ENCODE results near the gene PIAS4.

Gene PIAS4

DNA sequence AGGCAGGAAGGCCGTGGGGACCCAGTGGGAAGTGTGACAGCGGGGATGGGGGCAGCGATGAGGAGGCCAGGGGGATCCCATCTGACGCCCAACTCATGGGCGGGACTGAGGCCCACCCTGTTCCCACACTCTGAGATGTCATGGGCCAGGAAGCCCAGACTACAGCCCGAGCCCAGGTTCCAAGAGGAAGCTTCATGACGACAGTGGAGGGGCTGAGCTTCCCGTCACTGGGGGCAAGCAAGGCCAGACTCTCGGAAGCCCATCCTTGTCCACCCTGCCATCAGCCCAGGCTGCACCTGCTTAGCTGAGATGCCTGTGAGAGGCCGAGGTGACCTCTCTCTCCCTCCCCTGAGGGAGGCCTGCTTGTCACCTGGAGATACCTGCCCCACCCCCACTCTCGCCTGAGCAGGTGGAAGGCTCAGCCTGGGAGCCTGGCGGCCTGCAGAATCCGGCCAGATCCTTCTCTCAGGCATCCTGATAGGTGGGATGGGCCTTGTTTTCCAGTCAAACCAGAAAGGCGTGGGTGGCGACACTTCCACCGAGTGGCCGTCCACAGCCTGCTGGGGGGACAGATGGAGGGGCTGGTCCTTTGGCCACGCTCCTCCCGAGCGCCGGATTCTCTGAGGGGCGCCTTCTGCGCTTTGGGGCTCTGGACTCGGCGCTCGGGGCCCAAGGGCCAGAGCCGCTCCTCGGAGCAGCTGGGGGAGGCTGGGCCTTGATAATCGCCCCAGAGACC is 54.3 kb downstream of the PIAS4 start:
- no peak for DNase-seq

DNA sequence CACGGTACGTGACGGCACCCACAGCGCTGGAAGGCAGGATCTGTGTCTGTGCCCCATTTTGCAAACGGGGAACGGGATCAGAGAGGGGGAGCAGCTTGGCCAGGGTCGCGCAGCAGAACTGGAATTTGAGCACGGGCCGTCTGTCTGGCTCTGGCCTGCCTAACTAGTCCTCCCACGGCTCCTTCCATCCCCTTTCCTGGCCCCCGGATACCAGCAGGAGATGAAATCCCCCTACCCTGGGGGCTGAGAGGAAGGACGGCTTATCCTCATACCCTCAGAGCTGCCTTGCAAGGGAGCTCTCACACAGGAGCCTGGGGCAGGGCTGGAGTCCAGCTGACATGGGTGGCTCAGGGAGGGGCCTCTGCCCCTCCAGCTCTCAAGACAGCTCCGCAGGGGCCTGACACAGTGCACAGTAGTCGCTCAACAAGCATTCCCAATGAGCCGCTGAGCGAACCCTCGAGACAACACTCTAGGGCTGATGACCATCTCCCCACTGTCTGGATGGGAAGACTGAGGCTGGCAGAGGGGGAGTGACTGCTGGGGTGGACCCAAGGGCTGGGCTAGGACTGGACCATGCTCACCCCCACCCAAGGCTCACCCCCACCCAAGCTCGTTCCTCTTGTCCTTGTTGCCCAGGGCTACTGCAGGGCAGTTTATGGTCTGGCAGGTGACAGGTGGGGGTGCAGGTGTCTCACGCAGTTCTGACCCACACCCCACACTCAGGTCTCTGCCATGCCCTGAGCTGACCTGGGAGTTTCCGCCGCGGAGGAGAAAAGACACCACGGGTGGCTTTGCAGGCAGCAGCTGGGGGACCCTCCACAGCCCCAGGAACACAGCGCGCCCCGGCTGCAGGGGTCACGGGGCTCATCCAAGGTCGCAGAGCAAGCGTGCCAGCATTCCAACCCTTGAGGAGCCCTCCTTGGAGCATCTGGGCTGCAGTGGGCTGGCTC is 55.2 kb downstream of the PIAS4 start:
- DNase-seq: peak; percentile 27

DNA sequence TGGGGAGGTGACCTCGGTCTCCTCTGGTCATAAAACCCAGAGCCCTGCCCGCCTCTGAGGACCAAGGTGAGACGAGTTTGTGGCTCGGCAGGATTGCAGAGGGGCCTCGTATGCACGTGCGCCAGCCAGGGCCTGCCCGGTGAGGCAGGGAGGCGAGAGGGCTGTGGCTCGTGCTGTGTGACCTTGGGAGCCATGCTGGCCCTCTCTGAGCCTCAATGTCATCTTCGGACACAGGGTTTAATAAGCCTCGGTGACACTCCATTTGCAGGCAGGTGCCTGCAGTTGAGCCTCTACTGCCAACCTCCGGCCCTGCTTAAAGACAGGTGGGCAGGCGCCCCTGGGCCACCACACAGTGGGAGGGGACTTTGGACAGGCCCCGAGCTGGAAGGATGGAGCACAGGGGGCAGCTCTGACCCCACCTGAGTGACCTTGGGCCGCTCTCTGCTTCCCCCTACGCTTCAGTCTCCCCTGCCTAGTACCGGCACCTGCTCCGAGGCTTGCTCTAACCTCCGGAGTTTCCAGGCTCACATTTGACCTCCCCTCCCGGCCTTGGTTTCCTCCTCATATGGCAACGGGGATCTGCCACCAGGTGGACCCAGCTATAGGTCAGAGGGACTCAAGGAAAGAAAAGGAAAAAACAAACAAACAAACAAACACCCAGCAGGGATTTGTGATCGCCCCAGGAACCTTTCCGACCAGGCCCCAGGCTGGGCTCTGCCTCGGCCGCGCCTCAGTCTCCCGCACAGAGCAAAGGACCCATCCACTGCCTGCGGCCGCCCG is 56.0 kb downstream of the PIAS4 start:
- DNase-seq: no peak

DNA sequence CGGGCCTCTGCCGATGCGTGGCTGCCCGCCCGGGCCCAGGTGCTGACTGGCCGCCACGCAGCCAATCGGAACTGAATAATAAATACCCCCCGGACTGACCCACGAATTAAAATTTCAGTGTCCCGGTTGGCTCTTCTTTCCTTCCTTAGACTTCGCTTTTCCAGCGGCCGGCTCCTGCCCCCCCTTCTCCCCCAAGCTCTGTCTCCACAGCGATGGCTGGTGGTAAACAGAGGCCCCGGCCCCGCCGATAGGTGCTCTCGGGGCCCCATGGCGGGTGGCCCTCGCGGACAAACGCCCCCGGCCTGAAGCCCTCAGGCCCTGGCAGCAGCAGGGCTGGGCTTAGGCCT is 56.6 kb downstream of the PIAS4 start:
- no peak for DNase-seq

DNA sequence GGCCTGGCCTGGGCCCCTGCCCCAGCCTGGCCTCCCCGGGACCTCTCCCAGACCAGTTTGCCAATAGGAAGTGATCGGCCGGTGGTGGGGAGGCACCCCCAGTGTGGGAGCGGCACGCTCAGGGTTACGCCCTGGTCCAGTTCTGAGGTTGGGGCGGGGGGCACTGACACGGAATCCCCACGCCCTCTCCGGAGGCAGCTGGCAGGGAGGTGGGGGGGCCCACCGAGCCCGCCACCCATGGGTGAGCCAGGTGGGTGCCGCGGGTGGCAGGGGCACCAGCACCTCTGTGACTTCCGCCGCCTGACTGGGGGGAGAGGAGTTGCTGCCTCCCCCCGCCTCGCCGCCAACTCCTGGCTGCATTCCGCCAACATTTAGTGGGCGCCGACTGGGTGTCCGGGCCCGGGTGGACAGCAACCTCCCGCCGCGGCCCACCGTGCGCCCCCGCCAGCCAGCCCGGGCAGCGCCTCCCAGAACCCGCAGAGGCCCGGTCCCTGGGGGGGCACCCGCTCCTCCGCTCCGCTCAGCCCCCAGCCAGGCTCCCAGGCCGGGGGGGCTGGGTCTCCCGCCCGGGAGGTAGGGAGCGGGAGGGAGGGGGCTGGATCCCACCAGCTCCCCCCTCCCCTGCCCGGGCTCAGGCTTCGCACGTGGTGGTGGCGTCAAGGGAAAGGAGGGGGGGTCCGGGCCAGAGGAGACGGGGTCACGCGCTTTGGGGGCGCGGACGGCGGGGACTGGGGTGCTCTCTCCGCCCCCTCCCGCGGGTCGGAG is 57.1 kb downstream of the PIAS4 start:
- peak; percentile 61 for DNase-seq

DNA sequence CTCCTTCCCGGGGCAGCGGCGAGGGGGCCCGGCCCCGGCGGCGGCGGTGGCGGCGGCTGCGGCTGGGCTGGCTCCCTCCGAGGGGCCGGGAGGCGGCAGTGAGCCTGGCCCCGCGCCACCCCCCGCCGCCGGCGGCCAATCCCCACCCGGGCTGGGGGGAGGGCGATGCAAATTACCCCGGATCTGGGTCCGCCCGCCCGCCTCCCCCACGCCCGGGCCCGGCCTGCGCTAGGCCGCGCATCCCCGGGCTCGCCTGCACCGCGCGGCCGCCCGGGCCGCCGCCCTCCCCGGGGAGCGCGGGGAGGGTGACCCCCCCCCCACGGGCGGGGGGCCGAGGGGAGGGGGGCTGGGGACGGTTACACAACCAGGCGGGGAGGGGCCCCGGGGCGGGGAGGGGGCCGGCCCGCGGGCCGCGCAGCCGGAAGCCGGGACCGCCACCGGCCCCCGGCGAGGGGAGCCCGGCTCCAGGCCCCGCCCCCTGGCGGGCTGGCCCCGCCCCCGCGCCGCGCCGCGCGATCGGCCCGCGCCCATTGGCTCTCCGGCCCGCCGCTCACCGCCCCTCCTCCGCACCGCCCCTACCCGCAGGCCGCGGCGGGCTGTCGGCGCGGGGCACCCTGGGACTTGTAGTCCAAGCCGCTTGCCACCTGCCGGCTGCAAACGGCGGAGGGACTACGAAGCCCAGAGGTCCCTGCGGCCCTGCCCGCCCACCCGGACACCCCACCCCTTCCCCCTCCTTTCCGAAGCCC is 58.1 kb downstream of the PIAS4 start:
- peak; percentile 97 for DNase-seq

DNA sequence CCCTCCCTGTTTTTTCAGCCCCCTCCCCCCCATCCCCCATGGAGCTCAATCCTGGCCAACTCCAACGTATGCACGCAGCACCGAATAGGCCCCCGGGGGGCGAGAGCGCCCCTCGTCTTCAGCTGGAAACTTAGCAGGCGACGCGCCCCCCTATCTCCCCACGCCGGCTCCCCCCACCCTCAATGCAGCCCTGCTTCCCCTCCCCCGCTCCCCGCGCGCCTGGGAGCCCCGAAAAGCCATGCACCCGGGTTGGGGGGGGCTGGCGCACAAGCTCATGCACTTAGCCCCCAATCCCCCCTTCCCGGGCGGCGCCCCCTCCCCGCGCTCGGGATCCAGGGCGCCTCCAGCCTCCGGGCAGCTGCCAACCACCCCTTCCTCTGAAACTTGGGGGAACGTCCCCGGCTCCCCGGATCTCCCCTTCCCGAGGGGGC is 58.7 kb downstream of the PIAS4 start:
- DNase-seq: no peak

DNA sequence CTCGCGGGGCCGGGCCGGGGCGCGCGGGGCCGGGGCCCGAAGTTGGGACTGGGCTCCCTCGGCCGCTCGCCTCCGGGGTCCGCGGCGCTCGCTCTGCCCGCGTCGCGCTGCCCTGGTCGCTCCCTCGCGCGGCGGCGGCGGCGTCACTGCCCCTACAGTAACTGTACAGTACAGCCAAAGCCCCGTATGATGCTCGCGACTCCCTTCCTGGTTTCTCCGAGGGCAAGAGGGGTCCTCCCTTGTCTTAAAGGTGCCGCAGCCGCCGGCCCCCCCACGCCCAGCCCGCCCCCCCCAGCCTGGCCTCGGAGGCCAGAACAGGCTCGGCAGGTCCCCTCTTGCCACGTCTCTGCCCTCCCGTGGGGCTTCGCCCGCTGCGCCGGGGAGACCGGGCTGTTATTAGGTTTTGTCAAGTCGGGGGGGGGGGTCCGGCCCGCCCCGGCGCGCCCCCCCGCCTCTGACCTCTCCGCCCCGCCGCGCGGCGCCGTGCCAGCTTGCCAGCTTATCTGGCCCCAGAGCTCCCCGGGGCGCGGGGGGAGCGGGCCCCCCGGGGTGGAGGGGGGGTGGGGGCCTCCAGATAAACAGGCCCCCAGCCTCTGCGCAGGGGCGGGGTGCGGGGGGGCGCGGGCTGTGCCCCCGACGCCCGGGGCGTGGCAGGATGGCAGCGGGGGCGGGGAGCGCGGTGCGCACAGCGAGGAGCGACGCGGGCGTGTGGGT is 59.3 kb downstream of the PIAS4 start, which contains the start of gene ZBTB7A:
TSS of gene ZBTB7A (minus strand) at position 218 of the 714 bp plus-strand sequence. CDS start 11,667 bp downstream, outside the sequence.
- DNase-seq: peak; percentile 83

DNA sequence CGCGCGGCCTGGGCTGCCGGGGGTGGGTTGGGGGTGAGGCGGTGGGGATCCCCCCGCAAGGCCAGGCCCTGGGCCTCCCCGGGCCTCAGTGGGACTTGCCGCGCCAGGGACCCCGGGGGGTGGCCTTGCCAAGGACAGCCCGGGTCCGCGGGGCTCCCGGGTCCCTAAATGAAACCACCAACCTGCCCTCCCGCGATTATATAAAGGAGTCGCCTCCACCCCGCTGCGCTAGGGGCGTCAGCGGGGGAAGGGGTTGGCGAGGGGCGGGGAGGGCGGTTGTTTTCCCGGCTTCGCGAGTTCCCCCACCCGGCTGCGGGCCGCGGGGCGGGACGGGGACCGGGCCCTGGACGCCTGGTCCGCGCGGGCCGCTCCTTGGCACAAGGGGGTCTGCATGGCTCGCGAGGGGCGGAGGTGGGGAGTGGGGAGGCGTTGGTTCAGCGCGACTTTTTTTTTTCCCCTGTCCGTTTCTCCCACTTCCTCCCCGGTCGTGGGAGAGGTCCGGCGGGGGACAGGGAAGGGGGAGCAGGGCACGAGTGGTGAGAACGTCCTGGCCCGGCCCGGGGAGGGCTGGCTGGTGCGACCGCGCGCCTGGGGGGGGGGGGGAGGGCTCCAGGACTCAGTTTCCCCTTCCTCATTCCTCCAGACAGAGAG is 60.0 kb downstream of the PIAS4 start:
- peak; percentile 59 for DNase-seq

DNA sequence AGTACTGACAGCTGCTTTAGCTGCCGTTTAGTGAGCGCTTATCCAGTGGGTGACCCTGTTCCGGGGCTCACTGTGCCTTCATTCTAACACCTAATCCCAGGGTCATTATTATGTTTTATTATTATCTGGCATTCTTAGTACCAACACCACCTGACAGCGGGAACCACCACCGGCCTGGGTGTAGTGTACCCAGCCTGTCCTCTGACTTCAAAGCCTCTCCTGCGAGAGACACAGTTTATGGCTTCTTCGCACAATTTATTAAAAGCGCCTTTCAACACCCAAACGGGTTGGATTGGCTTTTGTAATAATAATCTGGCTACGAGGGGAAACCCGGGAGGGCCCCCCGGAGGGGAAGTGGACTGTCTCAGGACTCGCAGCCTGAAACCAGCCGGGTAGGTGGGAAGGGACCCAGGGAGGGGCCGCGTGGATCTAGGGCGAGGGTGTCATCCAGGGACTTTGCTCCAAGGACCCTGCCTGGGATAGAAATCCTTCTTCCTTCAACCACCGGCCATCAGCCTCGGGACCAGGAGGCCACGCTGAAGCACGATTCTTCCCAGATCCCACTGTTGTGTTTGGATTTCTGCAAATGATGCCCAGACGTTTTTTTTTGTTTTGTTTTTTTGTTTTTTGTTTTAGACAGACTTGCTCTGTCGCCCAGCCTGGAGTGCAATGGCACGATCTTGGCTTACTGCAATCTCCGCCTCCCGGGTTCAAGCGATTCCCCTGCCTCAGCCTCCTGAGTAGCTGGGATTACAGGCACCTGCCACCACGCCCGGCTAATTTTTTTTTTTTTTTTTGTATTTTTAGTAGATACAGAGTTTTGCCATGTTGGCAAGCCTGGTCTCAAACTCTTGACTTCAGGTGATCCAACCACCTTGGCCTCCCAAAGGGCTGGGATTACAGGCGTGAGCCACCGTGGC is 60.8 kb downstream of the PIAS4 start:
- DNase-seq: peak; percentile 18

DNA sequence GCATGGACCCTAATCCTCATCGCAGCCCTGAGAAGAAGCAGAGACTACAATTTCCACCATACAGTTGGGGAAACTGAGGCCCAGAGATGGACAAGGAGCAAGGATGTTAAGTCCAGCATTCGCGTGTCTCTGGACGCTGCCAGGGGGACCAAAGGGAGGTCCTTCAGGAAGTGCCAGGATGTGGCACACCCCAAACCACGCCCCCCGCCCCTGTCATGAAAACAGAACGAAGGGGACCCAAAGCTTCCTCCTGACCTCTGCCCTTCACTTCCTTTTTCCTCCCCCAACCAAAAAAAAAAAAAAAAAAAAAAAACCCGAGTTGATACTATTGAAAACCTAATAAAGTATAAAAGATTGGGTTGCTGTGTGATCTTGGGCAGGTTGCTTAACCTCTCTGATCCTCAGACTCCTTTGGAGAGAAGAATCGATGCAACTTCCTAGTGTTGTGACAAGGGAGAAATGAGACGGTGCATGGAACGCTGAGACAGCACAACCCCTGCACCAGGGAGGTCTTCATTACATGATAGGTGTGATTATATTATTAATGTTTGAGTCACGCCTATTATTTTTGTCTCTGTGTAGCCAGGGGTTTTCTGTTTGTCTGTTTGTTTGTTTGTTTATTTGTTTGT is 61.9 kb downstream of the PIAS4 start:
- no peak for DNase-seq

DNA sequence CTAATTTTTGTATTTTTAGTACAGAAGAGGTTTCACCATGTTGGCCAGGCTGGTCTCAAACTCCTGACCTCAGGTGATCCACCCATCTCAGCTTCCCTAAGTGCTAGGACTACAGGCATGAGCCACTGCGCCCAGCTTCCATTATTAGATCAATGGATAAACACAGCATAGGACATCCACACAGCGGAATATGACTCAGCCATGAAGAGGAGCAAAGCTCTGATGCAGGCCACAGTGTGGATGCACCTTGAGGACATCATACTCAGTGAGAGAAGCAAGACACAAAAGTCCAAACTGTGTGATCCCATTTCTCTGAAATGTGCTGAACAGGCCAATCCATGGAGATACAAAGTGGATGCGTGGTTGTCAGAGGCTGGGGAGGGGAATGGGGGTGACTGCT is 64.1 kb downstream of the PIAS4 start:
- no peak for DNase-seq

DNA sequence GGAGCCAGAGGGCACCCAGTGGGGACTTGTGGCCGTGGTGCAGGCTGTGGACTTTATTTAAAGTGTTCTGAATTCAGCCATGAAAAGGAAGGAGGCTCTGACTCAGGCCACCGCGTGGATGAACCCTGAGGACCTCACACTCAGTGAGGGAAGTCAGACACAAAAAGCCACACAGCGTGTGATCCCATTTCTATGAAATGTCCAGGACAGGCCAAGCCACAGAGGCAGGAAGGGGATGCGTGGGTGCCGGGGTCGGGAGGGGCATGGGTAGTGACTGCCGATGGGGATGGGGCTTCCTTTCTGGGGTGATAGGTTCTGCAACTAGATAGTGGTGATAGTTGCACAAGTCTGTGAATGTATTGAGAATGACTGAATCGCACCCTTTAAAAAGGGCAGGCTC is 67.8 kb downstream of the PIAS4 start:
- DNase-seq: no peak

DNA sequence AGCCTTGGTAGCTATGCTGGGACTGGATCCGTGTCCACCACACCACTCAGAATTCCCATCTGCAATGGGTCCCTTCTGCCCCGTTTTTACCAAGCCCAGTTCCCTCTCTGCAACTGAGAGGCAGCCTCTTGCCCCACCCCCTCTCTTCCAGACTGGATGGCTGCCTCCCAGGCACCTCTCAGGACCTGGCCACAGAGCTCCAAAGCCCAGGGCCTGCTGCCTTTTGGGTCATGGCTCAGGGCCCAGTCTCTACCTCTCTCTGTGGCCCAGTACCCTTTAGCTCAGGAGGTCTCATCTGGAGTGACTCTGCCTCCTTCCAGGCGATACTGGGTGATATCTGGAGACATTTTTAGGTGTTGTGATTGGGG is 69.5 kb downstream of the PIAS4 start:
- no peak for DNase-seq

DNA sequence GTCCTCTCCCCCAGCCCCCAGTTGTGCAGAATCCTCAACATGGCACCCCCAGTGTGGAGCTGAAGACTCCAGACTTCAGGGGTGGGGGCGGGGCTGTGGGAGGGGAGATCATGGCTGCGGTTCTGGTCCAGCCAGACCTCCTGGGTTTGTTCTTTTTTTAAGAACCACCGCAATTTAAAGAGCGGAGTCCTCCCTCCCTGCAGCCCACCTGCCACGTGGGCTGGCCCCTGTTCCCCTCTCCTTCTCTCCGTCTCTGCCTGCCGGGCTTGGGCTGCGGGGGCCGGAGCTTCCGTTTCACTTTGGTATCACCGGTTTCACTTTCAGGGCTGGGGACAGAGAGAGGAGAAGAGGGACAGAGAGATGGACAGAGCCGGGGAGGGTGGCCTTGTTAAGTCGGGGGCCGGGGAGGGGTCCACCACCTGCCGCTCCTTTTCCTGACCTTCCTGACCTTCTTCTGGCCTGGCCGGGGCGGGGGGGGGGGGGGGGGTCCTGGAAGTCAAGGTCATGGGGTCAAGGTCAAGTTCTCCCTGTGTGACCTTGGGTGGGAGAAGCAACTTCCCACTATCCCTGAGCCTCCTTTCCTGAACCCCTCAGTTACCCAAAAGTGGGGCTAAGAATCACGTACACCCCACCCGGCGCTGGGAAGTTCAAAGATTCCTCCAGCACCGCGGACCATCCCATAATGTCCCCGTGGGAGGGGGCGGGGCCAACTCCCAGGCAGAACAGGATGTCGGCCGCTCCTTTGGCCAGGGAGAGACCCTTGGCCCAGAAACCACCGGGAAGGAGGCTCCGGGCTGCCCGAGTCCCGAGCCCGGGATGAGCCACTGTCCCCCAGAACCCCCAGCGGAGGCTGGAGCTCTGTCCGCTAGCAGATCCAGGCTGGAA is 70.5 kb downstream of the PIAS4 start:
- DNase-seq: no peak

DNA sequence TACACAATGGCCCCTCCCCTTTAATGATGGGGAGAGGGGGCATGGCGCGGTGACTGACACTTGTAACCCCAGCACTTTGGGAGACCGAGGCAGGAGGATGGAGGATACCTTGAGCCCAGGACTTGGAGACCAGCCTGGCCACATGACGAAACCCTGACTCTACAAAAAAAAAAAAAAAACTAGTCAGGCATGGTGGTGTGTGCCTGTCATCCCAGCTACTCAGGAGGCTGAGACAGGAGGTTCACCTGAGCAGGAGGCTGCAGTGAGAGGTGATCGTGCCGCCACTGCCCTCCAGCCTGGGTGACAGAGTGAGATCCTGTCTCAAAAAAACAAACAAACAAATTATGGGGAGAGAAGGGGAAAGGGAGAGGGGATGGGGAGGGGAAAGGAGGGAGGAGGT is 72.9 kb downstream of the PIAS4 start:
- no peak for DNase-seq

DNA sequence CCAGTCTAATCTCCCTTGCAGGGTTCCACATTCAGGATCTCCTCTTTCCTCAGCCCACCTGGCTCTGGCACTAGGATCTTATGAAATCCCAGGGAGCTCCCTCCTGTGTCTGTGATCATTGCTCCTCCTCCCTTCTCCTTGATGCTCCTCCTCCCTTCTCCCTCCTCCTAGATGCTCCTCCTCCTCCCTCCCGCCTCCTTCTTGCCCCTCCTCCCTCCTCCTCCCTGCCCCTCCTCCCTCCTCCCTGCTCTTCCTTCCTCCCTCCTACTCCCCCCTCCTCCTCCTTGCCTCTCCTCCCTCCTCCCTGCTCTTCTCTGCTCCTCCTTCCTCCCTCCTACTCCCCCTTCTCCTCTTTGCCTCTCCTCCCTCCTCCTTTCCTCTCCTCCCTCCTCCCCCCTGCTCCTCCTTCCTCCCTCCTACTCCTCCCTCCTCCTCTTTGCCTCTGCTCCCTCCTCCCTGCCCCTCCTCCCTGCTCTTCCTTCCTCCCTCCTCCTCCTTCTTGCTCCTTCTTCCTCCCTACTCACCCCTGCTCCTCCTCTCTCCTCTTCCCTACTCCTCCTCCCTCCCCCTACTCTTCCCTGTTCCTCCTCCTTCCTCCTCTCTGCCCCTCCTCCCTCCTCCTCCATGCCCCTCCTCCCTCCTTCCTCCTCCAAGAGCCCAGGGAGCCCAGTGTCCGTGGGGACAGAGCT is 74.0 kb downstream of the PIAS4 start:
- DNase-seq: no peak

All from NCI-H82 (cell line).